ENCODE data around the gene GJC2. TPM values are rescaled to one million over a fixed set of nuclear protein-coding genes. Genes with fewer than 3 reads are reported as not detected.
A peak's percentile ranks its signal among the peaks of the same experiment; 100 is the strongest.

GJC2 gene
- total RNA-seq, 1 donor from 2014 or later, result 1.1 TPM

GRCh38 chr1:228151180-228151925, 1.6 kb downstream of the GJC2 start:
- H3K9me3 ChIP-seq (ENCODE audit: insufficient read depth, low read depth, low read length), result no peaks in the 10 kb centered on the region
- H3K4me3 ChIP-seq (ENCODE audit: insufficient read depth, low read depth, low read length), result no peak overlapping the region
- H3K4me1 ChIP-seq (ENCODE audit: insufficient read depth, low read length), result peaks cover 22% of the 10 kb centered on the region
- H3K27me3 ChIP-seq (ENCODE audit: insufficient read depth, low read length), result no peaks in the 10 kb centered on the region
- H3K27ac ChIP-seq (ENCODE audit: low read depth, low read length), result no peak overlapping the region
- H3K36me3 ChIP-seq (ENCODE audit: insufficient read depth, low read length), result peaks cover 4% of the 10 kb centered on the region
- no peak overlapping the region for H2AFZ ChIP-seq (ENCODE audit: low read depth, low read length)
- Mint-ChIP-seq H3K4me3 (ENCODE audit: unreplicated experiment) (peak overlapping the region; percentile 40), H3K9me3 (ENCODE audit: unreplicated experiment) (no peaks in the 10 kb centered on the region), H3K4me1 (ENCODE audit: low read depth, unreplicated experiment) (peaks cover 2% of the 10 kb centered on the region), H3K27me3 (ENCODE audit: low read depth, unreplicated experiment) (no peaks in the 10 kb centered on the region), H3K27ac (ENCODE audit: unreplicated experiment) (no peak overlapping the region), H3K36me3 (ENCODE audit: low read depth, unreplicated experiment) (peaks cover 4% of the 10 kb centered on the region)
- FAIRE-seq (no peak), DNase-seq (ENCODE audit: low read depth) (no peak)
- H3K9ac ChIP-seq (ENCODE audit: low read length), result peak overlapping the region; percentile 27
- peaks cover 43% of the 10 kb centered on the region for H4K20me1 ChIP-seq (ENCODE audit: insufficient read depth, low read length)
- H3K4me2 ChIP-seq (ENCODE audit: low read length), result peak overlapping the region; percentile 25
- TF ChIP-seq CTCF (IDR thresholded peaks at IDR 0.05; ENCODE audit: insufficient read depth, low read depth, low read length) (no peak), EZH2 (IDR thresholded peaks at IDR 0.05; ENCODE audit: insufficient read depth, low read length) (no peak)
- peaks cover 26% of the 10 kb centered on the region for H3K79me2 ChIP-seq (ENCODE audit: insufficient read depth, low read length)

GRCh38 chr1:228152097-228152917, 2.6 kb downstream of the GJC2 start:
- Mint-ChIP-seq H3K4me1 (ENCODE audit: low read depth, unreplicated experiment) (peaks cover 2% of the 10 kb centered on the region), H3K36me3 (ENCODE audit: low read depth, unreplicated experiment) (peaks cover 4% of the 10 kb centered on the region), H3K9me3 (ENCODE audit: unreplicated experiment) (no peaks in the 10 kb centered on the region), H3K27me3 (ENCODE audit: low read depth, unreplicated experiment) (no peaks in the 10 kb centered on the region), H3K27ac (ENCODE audit: unreplicated experiment) (peak overlapping the region; percentile 53), H3K4me3 (ENCODE audit: unreplicated experiment) (no peak overlapping the region)
- H3K9ac ChIP-seq (ENCODE audit: low read length), result no peak overlapping the region
- DNase-seq (ENCODE audit: low read depth) (no peak), FAIRE-seq (no peak)
- no peaks in the 10 kb centered on the region for H3K9me3 ChIP-seq (ENCODE audit: insufficient read depth, low read depth, low read length)
- no peaks in the 10 kb centered on the region for H3K27me3 ChIP-seq (ENCODE audit: insufficient read depth, low read length)
- TF ChIP-seq CTCF (IDR thresholded peaks at IDR 0.05; ENCODE audit: insufficient read depth, low read depth, low read length) (no peak), EZH2 (IDR thresholded peaks at IDR 0.05; ENCODE audit: insufficient read depth, low read length) (no peak)
- peaks cover 4% of the 10 kb centered on the region for H3K36me3 ChIP-seq (ENCODE audit: insufficient read depth, low read length)
- H3K27ac ChIP-seq (ENCODE audit: low read depth, low read length), result no peak overlapping the region
- H2AFZ ChIP-seq (ENCODE audit: low read depth, low read length), result no peak overlapping the region
- H3K4me1 ChIP-seq (ENCODE audit: insufficient read depth, low read length), result peaks cover 22% of the 10 kb centered on the region
- no peak overlapping the region for H3K4me2 ChIP-seq (ENCODE audit: low read length)
- H3K79me2 ChIP-seq (ENCODE audit: insufficient read depth, low read length), result peaks cover 16% of the 10 kb centered on the region
- H4K20me1 ChIP-seq (ENCODE audit: insufficient read depth, low read length), result peaks cover 35% of the 10 kb centered on the region
- H3K4me3 ChIP-seq (ENCODE audit: insufficient read depth, low read depth, low read length), result no peak overlapping the region
